ENCODE data around the gene AP3B1. TPM values are rescaled to one million over a fixed set of nuclear protein-coding genes. Genes with fewer than 3 reads are reported as not detected.
A peak's percentile ranks its signal among the peaks of the same experiment; 100 is the strongest.

Gene AP3B1
- total and polyA plus RNA-seq, 4 donors, result 24.7 to 46.4 (median 35.9) TPM

DNA sequence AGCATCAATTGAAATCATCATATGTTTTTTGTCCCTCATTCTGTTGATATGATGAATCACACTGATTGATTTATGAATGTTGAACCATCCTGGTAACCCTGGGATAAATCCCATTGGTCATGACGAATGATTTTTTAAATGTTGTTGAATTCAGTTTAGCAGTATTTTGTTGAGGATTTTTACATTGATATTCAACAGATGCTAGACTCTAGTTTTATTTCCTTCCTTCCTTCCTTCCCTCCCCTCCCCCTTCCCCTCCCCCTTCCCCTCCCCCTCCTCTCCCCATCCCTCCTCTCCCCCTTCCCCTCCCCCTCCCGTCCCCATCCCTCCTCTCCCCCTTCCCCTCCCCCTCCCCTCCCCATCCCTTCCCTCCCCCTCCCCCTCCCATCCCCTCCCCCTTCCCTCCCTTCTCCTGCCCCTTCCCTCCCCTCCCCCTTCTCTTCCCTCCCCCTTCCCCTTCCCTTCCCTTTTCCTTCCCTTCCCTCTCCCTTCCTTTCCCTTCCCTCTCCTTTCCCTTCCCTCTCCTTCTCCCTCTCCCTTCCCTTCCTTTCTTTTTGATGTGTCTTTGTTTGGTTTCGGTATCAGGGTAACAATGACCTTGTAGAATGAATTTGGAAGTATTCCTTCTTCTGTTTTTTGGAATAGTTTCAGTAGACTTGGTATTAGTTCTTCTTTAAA is 142.8 kb downstream of the AP3B1 start:
- no peaks in the 10 kb centered on the region for H3K27me3 ChIP-seq (ENCODE audit: control insufficient read depth, insufficient read depth, low read length)
- 100% methylated on average over 1 of the region's 3 CpGs for WGBS (ENCODE audit: insufficient coverage)
- H3K36me3 ChIP-seq (ENCODE audit: control insufficient read depth, insufficient read depth, low read length), result peaks cover 4% of the 10 kb centered on the region
- no peak overlapping the region for H3K4me3 ChIP-seq (ENCODE audit: low read depth, low read length)
- H3K27ac ChIP-seq (ENCODE audit: low read depth, low read length), result no peak overlapping the region
- no peaks in the 10 kb centered on the region for H3K9me3 ChIP-seq (ENCODE audit: control insufficient read depth, insufficient read depth, low read length)
- H3K4me1 ChIP-seq (ENCODE audit: control insufficient read depth, insufficient read depth, low read length), result no peaks in the 10 kb centered on the region
- DNase-seq (ENCODE audit: low read depth in 4 of 6, low spot score in 6 of 6), result no peak

DNA sequence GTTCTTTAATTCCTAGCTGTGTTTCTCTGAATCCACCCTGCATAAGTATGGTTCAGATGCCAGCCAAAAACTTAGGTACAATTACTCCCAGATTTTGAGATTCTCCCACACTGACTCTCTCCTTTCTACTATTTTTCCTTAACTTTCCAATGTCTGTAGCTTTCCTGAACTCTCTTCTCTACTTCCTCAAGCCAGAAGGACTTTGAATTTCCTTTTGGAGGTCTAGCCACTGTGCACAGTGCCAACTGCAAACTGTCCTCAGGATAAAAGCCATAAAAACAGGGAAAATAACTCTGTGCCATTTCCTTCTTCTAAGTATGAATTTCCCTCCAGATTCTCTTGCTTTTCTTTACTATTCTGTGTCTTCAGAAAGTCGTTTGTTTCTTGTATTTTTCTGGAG is 157.2 kb downstream of the AP3B1 start:
- no CpG with 5 or more reads among the region's 1 CpG for WGBS (ENCODE audit: insufficient coverage)
- no peak overlapping the region for H3K27ac ChIP-seq (ENCODE audit: low read depth, low read length)
- DNase-seq (ENCODE audit: low read depth in 4 of 6, low spot score in 6 of 6), result no peak
- no peak overlapping the region for H3K4me3 ChIP-seq (ENCODE audit: low read depth, low read length)
- no peaks in the 10 kb centered on the region for H3K4me1 ChIP-seq (ENCODE audit: control insufficient read depth, insufficient read depth, low read length)
- H3K36me3 ChIP-seq (ENCODE audit: control insufficient read depth, insufficient read depth, low read length), result no peaks in the 10 kb centered on the region
- H3K9me3 ChIP-seq (ENCODE audit: control insufficient read depth, insufficient read depth, low read length), result no peaks in the 10 kb centered on the region
- H3K27me3 ChIP-seq (ENCODE audit: control insufficient read depth, insufficient read depth, low read length), result no peaks in the 10 kb centered on the region

DNA sequence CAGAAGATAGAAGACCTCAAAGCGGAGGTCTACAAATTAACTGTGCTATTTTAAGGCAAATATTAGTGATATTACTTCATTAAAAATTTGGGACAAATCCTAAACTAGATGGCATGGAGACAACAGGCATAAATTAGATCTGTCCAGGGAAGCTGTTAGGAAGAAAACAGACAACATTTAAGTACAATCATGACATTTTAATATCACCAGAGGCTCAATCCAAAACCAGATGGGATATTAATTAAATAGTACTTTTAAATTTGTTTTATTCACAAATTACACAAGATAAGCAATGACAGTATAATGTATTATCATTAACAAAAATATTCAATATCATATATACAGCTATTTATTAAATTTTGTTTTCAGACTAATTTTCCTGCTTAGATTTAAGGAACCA is 161.1 kb downstream of the AP3B1 start:
- Histone ChIP-seq H3K36me3 (ENCODE audit: control insufficient read depth, insufficient read depth, low read length) (no peaks in the 10 kb centered on the region), H3K27me3 (ENCODE audit: control insufficient read depth, insufficient read depth, low read length) (no peaks in the 10 kb centered on the region), H3K4me3 (ENCODE audit: low read depth, low read length) (no peak overlapping the region), H3K27ac (ENCODE audit: low read depth, low read length) (no peak overlapping the region), H3K4me1 (ENCODE audit: control insufficient read depth, insufficient read depth, low read length) (no peaks in the 10 kb centered on the region), H3K9me3 (ENCODE audit: control insufficient read depth, insufficient read depth, low read length) (no peaks in the 10 kb centered on the region)
- no CpG with 5 or more reads among the region's 1 CpG for WGBS (ENCODE audit: insufficient coverage)
- DNase-seq (ENCODE audit: low read depth in 4 of 6, low spot score in 6 of 6), result no peak

DNA sequence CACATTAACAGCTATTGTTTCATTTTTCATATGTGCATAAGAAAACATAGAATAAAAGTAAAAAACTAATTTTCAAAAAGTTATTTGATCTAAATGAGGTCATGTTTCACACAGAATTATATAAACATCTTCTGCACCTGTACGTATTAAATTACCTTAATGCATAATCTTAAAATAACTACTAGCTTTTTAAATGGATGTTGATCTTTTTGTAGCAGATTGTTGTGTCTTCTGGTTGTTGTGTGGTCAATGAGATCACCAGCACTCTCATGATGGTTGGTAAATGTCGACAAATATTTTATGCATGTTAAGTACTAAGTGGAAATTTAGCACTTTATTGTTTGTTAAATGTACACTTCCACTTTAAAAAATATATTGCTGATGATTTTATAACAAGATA is 162.0 kb downstream of the AP3B1 start:
- Histone ChIP-seq H3K36me3 (ENCODE audit: control insufficient read depth, insufficient read depth, low read length) (no peaks in the 10 kb centered on the region), H3K27me3 (ENCODE audit: control insufficient read depth, insufficient read depth, low read length) (no peaks in the 10 kb centered on the region), H3K27ac (ENCODE audit: low read depth, low read length) (no peak overlapping the region), H3K4me1 (ENCODE audit: control insufficient read depth, insufficient read depth, low read length) (no peaks in the 10 kb centered on the region), H3K4me3 (ENCODE audit: low read depth, low read length) (no peak overlapping the region), H3K9me3 (ENCODE audit: control insufficient read depth, insufficient read depth, low read length) (no peaks in the 10 kb centered on the region)
- WGBS (ENCODE audit: insufficient coverage), result no CpG with 5 or more reads among the region's 2 CpGs
- no peak for DNase-seq (ENCODE audit: low read depth in 4 of 6, low spot score in 6 of 6)

DNA sequence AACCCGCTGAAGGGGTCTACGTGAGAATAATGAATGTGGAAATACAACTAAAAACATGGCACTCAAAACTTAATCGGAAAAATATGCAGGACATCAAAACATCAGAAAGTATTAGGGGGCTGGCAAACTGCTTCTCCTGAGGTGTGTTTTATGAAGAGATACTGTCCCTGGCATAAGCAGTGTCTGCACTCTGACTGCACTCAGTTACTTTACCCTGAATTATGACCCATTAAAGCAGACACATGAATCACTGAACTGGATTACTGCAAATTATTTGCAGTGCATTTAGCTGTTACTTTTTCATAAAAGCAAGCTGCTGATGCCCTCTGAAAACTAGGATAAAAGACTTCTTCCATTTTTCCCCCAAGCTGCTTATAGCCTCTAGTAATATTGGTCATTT is 164.9 kb downstream of the AP3B1 start:
- no peaks in the 10 kb centered on the region for H3K27me3 ChIP-seq (ENCODE audit: control insufficient read depth, insufficient read depth, low read length)
- H3K4me1 ChIP-seq (ENCODE audit: control insufficient read depth, insufficient read depth, low read length), result no peaks in the 10 kb centered on the region
- H3K27ac ChIP-seq (ENCODE audit: low read depth, low read length), result no peak overlapping the region
- H3K9me3 ChIP-seq (ENCODE audit: control insufficient read depth, insufficient read depth, low read length), result no peaks in the 10 kb centered on the region
- DNase-seq (ENCODE audit: low read depth in 4 of 6, low spot score in 6 of 6), result peak in 1 of 6 donors; percentile 59
- no CpG with 5 or more reads among the region's 3 CpGs for WGBS (ENCODE audit: insufficient coverage)
- H3K4me3 ChIP-seq (ENCODE audit: low read depth, low read length), result no peak overlapping the region
- H3K36me3 ChIP-seq (ENCODE audit: control insufficient read depth, insufficient read depth, low read length), result no peaks in the 10 kb centered on the region

DNA sequence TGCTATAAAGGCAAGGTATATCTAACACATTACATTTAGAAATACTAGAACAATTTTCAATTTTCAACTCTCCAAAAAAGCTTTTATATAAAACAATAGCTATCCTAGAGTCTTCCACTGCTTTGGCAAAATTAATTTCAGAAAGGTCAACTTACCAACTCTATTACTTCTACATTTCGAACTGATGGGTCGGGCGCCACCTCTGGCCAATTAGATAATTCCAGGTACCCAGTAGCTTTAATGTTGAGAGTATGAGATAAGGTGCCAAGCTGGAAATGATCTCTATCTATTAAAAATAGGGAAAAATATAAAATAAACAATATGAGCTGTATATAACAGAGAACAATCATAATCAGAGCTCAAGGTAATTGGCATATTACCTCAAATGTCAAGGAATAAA is 166.6 kb downstream of the AP3B1 start:
- Histone ChIP-seq H3K9me3 (ENCODE audit: control insufficient read depth, insufficient read depth, low read length) (no peaks in the 10 kb centered on the region), H3K27me3 (ENCODE audit: control insufficient read depth, insufficient read depth, low read length) (no peaks in the 10 kb centered on the region), H3K4me3 (ENCODE audit: low read depth, low read length) (no peak overlapping the region), H3K36me3 (ENCODE audit: control insufficient read depth, insufficient read depth, low read length) (no peaks in the 10 kb centered on the region), H3K4me1 (ENCODE audit: control insufficient read depth, insufficient read depth, low read length) (no peaks in the 10 kb centered on the region), H3K27ac (ENCODE audit: low read depth, low read length) (no peak overlapping the region)
- no CpG with 5 or more reads among the region's 3 CpGs for WGBS (ENCODE audit: insufficient coverage)
- DNase-seq (ENCODE audit: low read depth in 4 of 6, low spot score in 6 of 6), result peak in 1 of 6 donors; percentile 14

DNA sequence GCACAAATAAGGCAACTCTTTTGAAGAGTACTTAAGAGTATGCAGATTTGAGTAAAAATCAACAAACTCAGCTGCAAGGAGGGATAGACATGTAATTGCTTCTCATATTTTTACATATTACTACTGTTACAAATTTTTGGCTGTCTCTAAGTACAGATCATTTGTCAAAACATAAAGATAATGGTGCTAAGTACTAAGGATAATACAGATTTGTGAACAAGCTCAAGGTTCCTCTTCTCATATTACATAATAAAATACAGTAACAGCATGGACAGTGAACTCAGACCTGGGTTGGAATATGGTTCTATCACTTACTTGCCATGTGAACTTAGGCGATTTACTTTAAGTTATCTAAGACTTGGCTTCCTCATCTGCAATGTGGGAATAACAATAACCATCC is 168.0 kb downstream of the AP3B1 start:
- H3K27me3 ChIP-seq (ENCODE audit: control insufficient read depth, insufficient read depth, low read length), result no peaks in the 10 kb centered on the region
- no peak for DNase-seq (ENCODE audit: low read depth in 4 of 6, low spot score in 6 of 6)
- no peaks in the 10 kb centered on the region for H3K4me1 ChIP-seq (ENCODE audit: control insufficient read depth, insufficient read depth, low read length)
- WGBS (ENCODE audit: insufficient coverage), result no CpG with 5 or more reads among the region's 1 CpG
- no peaks in the 10 kb centered on the region for H3K9me3 ChIP-seq (ENCODE audit: control insufficient read depth, insufficient read depth, low read length)
- H3K36me3 ChIP-seq (ENCODE audit: control insufficient read depth, insufficient read depth, low read length), result no peaks in the 10 kb centered on the region
- no peak overlapping the region for H3K4me3 ChIP-seq (ENCODE audit: low read depth, low read length)
- no peak overlapping the region for H3K27ac ChIP-seq (ENCODE audit: low read depth, low read length)

DNA sequence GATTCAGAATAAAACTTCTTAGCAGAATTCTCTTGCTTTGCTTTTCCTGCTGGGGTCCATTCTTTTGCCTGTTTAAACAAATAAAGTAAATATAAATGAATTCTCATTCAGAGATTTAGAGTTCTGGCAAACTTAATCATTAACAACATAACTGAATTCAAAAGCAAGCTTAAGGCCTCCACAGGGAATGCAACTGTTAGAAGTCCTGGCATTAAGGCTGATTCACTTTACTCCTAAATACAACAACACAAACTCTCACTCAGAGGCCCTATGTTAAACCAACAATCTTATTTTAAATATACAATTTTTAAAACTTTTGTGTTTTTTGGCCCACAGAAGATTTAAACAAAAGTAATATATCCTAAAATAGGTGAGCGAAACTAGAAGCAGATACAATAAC is 178.3 kb downstream of the AP3B1 start:
- no peak overlapping the region for H3K4me3 ChIP-seq (ENCODE audit: low read depth, low read length)
- WGBS (ENCODE audit: insufficient coverage), result no CpG with 5 or more reads among the region's 1 CpG
- H3K27ac ChIP-seq (ENCODE audit: low read depth, low read length), result no peak overlapping the region
- H3K27me3 ChIP-seq (ENCODE audit: control insufficient read depth, insufficient read depth, low read length), result no peaks in the 10 kb centered on the region
- H3K36me3 ChIP-seq (ENCODE audit: control insufficient read depth, insufficient read depth, low read length), result peaks cover 2% of the 10 kb centered on the region
- H3K4me1 ChIP-seq (ENCODE audit: control insufficient read depth, insufficient read depth, low read length), result no peaks in the 10 kb centered on the region
- H3K9me3 ChIP-seq (ENCODE audit: control insufficient read depth, insufficient read depth, low read length), result no peaks in the 10 kb centered on the region
- no peak for DNase-seq (ENCODE audit: low read depth in 4 of 6, low spot score in 6 of 6)

DNA sequence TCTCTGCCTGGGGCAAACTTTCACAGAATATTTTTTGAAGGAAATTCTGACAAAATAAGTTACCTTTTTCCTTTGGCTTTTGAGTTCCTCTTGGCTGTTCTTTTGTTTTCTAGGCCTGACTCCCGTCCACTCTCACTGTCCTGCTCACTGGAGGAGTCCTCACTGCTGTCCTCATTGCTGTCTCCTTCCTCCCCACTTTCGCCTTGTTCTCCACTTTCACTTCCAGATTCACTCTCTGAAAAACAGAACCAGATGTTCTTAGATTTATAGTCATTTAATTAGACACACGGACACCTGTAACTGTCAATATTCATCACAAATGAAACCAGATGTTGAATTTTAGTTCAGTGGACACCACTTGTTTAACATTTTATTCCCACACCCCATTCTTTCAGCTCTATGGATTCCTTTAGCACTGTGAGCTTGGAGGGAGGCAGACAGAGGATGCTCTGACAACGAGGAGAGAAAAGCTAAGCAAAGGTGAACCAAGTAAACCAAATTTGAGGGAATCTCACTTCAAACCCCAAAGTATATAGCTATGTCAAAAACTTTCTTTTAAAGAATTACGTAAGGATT is 180.7 kb downstream of the AP3B1 start:
- no peak for DNase-seq (ENCODE audit: low read depth in 4 of 6, low spot score in 6 of 6)
- Histone ChIP-seq H3K4me1 (ENCODE audit: control insufficient read depth, insufficient read depth, low read length) (no peaks in the 10 kb centered on the region), H3K27ac (ENCODE audit: low read depth, low read length) (no peak overlapping the region), H3K4me3 (ENCODE audit: low read depth, low read length) (no peak overlapping the region), H3K9me3 (ENCODE audit: control insufficient read depth, insufficient read depth, low read length) (no peaks in the 10 kb centered on the region), H3K27me3 (ENCODE audit: control insufficient read depth, insufficient read depth, low read length) (no peaks in the 10 kb centered on the region), H3K36me3 (ENCODE audit: control insufficient read depth, insufficient read depth, low read length) (peaks cover 2% of the 10 kb centered on the region)
- 38% methylated on average over 1 of the region's 5 CpGs for WGBS (ENCODE audit: insufficient coverage)

DNA sequence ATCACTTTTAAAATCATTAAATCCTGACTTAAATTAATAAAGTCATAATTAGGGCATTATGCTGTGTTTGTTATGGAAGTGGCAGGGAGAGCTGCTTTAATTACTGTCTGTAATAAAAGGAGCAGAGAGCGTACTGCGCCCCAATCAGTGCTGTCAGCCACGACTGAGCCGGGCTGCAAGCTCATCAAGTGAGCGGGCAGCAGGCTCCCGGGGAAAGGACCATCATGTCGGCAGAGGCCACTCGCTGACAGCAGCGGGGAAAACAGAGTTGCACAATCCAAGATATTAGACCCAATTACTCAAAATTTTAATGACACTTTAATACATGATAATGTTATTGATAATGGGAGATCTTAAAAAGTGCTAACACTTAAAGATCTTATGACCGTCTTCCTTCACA is 181.6 kb downstream of the AP3B1 start:
- 37% methylated on average over 4 of the region's 10 CpGs for WGBS (ENCODE audit: insufficient coverage)
- Histone ChIP-seq H3K27ac (ENCODE audit: low read depth, low read length) (no peak overlapping the region), H3K4me3 (ENCODE audit: low read depth, low read length) (no peak overlapping the region), H3K27me3 (ENCODE audit: control insufficient read depth, insufficient read depth, low read length) (no peaks in the 10 kb centered on the region), H3K9me3 (ENCODE audit: control insufficient read depth, insufficient read depth, low read length) (no peaks in the 10 kb centered on the region), H3K36me3 (ENCODE audit: control insufficient read depth, insufficient read depth, low read length) (peaks cover 2% of the 10 kb centered on the region), H3K4me1 (ENCODE audit: control insufficient read depth, insufficient read depth, low read length) (no peaks in the 10 kb centered on the region)
- peak in 1 of 6 donors; percentile 62 for DNase-seq (ENCODE audit: low read depth in 4 of 6, low spot score in 6 of 6)

Data from spinal cord (tissue), 10 donors.